Hepatocyte (in vitro differentiated cells): Measurements from ENCODE around the gene LRRC4.

Experiments used
- CTCF ChIP-seq: fragments of 200-600 bp; sonication (generic); IDR thresholded peaks from 2 replicates; pipeline ENCODE4 v1.5.1; 2016; ENCODE audit warnings: antibody characterized with exemption, mild to moderate bottlenecking; ENCODE audit not compliant: poor library complexity
- EZH2 ChIP-seq: fragments of 200-600 bp; sonication (generic); IDR thresholded peaks from 2 replicates; pipeline ENCODE4 v1.6.1; 2016; ENCODE audit warnings: antibody characterized with exemption, mild to moderate bottlenecking, borderline replicate concordance
- EZH2phosphoT487 ChIP-seq: fragments of 200-600 bp; sonication (generic); IDR thresholded peaks from one replicate; pipeline ENCODE4 v1.6.1; 2018; ENCODE audit warnings: antibody characterized with exemption, mild to moderate bottlenecking, low read depth, moderate library complexity; ENCODE audit not compliant: unreplicated experiment, severe bottlenecking

- TF ChIP-seq EZH2 (no peak), CTCF (no peak), EZH2phosphoT487 (no peak)
Observed at GRCh38 chr7:128055637-128056036, 24.4 kb upstream of the LRRC4 start.
